ENCODE results near the gene RNF130.

GRCh38 chr5:180018347-180019060 lies 53.1 kb downstream of the RNF130 start:
- TF ChIP-seq SP2 (tag by site-specific recombination; IDR thresholded peaks at IDR 0.05) (no peak), ZNF629 (tag by site-specific recombination; IDR thresholded peaks at IDR 0.05) (no peak), ZNF473 (tag by site-specific recombination; IDR thresholded peaks at IDR 0.05) (no peak), GLIS2 (tag by site-specific recombination; IDR thresholded peaks at IDR 0.05) (no peak), ZNF600 (tag by site-specific recombination; IDR thresholded peaks at IDR 0.05) (no peak), ZNF121 (tag by site-specific recombination; IDR thresholded peaks at IDR 0.05) (no peak), ZNF585B (tag by site-specific recombination; IDR thresholded peaks at IDR 0.05) (no peak), ZNF211 (tag by site-specific recombination; IDR thresholded peaks at IDR 0.05; ENCODE audit: low read depth) (no peak), ZNF747 (tag by site-specific recombination; IDR thresholded peaks at IDR 0.05) (no peak)
- TF ChIP-seq, protein P1, sequence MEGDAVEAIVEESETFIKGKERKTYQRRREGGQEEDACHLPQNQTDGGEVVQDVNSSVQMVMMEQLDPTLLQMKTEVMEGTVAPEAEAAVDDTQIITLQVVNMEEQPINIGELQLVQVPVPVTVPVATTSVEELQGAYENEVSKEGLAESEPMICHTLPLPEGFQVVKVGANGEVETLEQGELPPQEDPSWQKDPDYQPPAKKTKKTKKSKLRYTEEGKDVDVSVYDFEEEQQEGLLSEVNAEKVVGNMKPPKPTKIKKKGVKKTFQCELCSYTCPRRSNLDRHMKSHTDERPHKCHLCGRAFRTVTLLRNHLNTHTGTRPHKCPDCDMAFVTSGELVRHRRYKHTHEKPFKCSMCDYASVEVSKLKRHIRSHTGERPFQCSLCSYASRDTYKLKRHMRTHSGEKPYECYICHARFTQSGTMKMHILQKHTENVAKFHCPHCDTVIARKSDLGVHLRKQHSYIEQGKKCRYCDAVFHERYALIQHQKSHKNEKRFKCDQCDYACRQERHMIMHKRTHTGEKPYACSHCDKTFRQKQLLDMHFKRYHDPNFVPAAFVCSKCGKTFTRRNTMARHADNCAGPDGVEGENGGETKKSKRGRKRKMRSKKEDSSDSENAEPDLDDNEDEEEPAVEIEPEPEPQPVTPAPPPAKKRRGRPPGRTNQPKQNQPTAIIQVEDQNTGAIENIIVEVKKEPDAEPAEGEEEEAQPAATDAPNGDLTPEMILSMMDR (tag by site-specific recombination; IDR thresholded peaks at IDR 0.05) = no peak

Data from HEK293 (cell line).